ENCODE results near the gene WWOX. TPM values are rescaled to one million over a fixed set of nuclear protein-coding genes. Genes with fewer than 3 reads are reported as not detected.

The WWOX gene
- polyA plus RNA-seq, 1 donor (not counting 4 experiments of a cell fraction or from before 2014, with no cell fraction given) = 5.1 TPM

DNA sequence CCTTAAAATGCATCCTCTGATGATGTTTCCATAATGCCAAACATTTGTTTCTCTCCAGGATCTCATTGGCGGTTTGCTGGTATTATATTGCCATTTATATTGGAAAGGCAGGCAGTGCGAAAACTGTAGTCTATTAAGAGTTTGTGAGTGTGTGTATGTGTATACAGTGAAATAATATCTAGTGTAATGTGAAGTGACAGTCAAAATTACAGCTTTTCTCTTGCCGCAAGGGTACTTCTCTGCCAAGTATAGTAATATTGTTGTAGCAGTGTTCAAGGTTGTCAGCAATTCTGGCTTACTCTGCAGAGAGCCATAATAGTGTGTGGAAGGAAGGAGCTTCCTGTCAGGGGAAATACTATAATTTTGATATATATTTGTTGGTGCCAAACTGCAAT is 178.6 kb downstream of the WWOX start:
- H4K20me1 ChIP-seq (ENCODE audit: control insufficient read depth, extremely low read depth, insufficient read depth, low read length) = no peaks in the 10 kb centered on the region
- H3K9ac ChIP-seq (ENCODE audit: control insufficient read depth, extremely low read depth, insufficient read depth, low read length) = no peak overlapping the region
- H3K4me1 ChIP-seq (ENCODE audit: control insufficient read depth, extremely low read depth, insufficient read depth, low read length) = no peaks in the 10 kb centered on the region
- no peaks in the 10 kb centered on the region for H3K36me3 ChIP-seq (ENCODE audit: control insufficient read depth in 2 of 2, extremely low read depth in 1 of 2, insufficient read depth in 2 of 2, low read length in 2 of 2)
- DNase-seq (ENCODE audit: low read depth, low spot score) (no peak), FAIRE-seq (no peak)
- no peaks in the 10 kb centered on the region for H3K9me3 ChIP-seq (ENCODE audit: control insufficient read depth, low read depth, low read length)
- H3K27ac ChIP-seq (ENCODE audit: control insufficient read depth, insufficient read depth, low read length) = no peak overlapping the region
- no peaks in the 10 kb centered on the region for H3K9me1 ChIP-seq (ENCODE audit: control insufficient read depth, extremely low read depth, insufficient read depth, low read length)
- H2AFZ ChIP-seq (ENCODE audit: control insufficient read depth, low read length) = no peak overlapping the region
- H3K79me2 ChIP-seq (ENCODE audit: control insufficient read depth, insufficient read depth, low read length) = no peaks in the 10 kb centered on the region
- no peak overlapping the region for H3K4me3 ChIP-seq (ENCODE audit: control insufficient read depth in 2 of 3, extremely low read depth in 1 of 3, insufficient read depth in 2 of 3, low read depth in 1 of 3, low read length in 3 of 3)
- dilution Hi-C loops (cut with MboI; ENCODE audit: extremely low pct_ligation_motif_present, low sequenced_read_pairs) = no loop called here
- TF ChIP-seq EZH2 (IDR thresholded peaks at IDR 0.05; ENCODE audit: low read length) = no peak
- TF ChIP-seq, protein P1, sequence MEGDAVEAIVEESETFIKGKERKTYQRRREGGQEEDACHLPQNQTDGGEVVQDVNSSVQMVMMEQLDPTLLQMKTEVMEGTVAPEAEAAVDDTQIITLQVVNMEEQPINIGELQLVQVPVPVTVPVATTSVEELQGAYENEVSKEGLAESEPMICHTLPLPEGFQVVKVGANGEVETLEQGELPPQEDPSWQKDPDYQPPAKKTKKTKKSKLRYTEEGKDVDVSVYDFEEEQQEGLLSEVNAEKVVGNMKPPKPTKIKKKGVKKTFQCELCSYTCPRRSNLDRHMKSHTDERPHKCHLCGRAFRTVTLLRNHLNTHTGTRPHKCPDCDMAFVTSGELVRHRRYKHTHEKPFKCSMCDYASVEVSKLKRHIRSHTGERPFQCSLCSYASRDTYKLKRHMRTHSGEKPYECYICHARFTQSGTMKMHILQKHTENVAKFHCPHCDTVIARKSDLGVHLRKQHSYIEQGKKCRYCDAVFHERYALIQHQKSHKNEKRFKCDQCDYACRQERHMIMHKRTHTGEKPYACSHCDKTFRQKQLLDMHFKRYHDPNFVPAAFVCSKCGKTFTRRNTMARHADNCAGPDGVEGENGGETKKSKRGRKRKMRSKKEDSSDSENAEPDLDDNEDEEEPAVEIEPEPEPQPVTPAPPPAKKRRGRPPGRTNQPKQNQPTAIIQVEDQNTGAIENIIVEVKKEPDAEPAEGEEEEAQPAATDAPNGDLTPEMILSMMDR (optimal IDR thresholded peaks at IDR 0.05 in 1 of 3, IDR thresholded peaks at IDR 0.05 in 1 of 3, conservative IDR thresholded peaks at IDR 0.05 in 1 of 3; ENCODE audit: extremely low read depth in 1 of 3, insufficient read depth in 2 of 3, low read length in 3 of 3) = no peak
- H3K27me3 ChIP-seq (ENCODE audit: control insufficient read depth, extremely low read depth, insufficient read depth, low read length) = no peaks in the 10 kb centered on the region
- no peak overlapping the region for H3K4me2 ChIP-seq (ENCODE audit: control insufficient read depth, extremely low read depth, insufficient read depth, low read depth, low read length)

DNA sequence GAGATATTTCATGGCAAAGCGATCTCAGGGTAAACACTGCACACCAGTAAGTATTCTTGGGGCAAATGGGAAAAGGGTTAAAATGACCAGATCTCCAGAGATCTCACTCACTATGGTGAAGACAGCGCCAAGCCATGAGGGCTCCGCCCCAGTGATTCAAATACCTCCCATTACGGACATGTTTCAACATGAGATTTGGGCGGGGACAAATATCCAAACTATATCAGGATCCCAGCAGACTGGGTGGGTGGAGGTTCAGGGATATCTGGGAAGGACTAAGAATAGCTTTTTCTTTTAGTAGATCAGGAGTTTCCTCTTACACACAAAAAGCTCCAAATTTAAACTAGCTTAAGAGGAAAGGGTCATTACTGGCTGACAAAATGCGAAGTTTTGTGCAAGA is 181.7 kb downstream of the WWOX start:
- no peak for TF ChIP-seq EZH2 (IDR thresholded peaks at IDR 0.05; ENCODE audit: low read length)
- TF ChIP-seq, protein P1 (optimal IDR thresholded peaks at IDR 0.05 in 1 of 3, IDR thresholded peaks at IDR 0.05 in 1 of 3, conservative IDR thresholded peaks at IDR 0.05 in 1 of 3; ENCODE audit: extremely low read depth in 1 of 3, insufficient read depth in 2 of 3, low read length in 3 of 3) = no peak
- Histone ChIP-seq H3K9me1 (ENCODE audit: control insufficient read depth, extremely low read depth, insufficient read depth, low read length) (no peaks in the 10 kb centered on the region), H3K36me3 (ENCODE audit: control insufficient read depth in 2 of 2, extremely low read depth in 1 of 2, insufficient read depth in 2 of 2, low read length in 2 of 2) (no peaks in the 10 kb centered on the region), H3K79me2 (ENCODE audit: control insufficient read depth, insufficient read depth, low read length) (no peaks in the 10 kb centered on the region), H3K9ac (ENCODE audit: control insufficient read depth, extremely low read depth, insufficient read depth, low read length) (no peak overlapping the region), H3K9me3 (ENCODE audit: control insufficient read depth, low read depth, low read length) (no peaks in the 10 kb centered on the region), H3K4me2 (ENCODE audit: control insufficient read depth, extremely low read depth, insufficient read depth, low read depth, low read length) (no peak overlapping the region), H3K27me3 (ENCODE audit: control insufficient read depth, extremely low read depth, insufficient read depth, low read length) (no peaks in the 10 kb centered on the region), H3K4me3 (ENCODE audit: control insufficient read depth in 2 of 3, extremely low read depth in 1 of 3, insufficient read depth in 2 of 3, low read depth in 1 of 3, low read length in 3 of 3) (no peak overlapping the region), H2AFZ (ENCODE audit: control insufficient read depth, low read length) (no peak overlapping the region), H3K27ac (ENCODE audit: control insufficient read depth, insufficient read depth, low read length) (no peak overlapping the region), H4K20me1 (ENCODE audit: control insufficient read depth, extremely low read depth, insufficient read depth, low read length) (no peaks in the 10 kb centered on the region), H3K4me1 (ENCODE audit: control insufficient read depth, extremely low read depth, insufficient read depth, low read length) (no peaks in the 10 kb centered on the region)
- DNase-seq (ENCODE audit: low read depth, low spot score) = no peak
- FAIRE-seq = no peak
- dilution Hi-C loops (cut with MboI; ENCODE audit: extremely low pct_ligation_motif_present, low sequenced_read_pairs) = no loop called here

Data from keratinocyte (primary cell).